GM06990 (cell line): ENCODE measurements around the gene TOB2.
A peak's percentile ranks its signal among the peaks of the same experiment; 100 is the strongest.
"Not testable (repeated sequence)": the region's sequence is repeated elsewhere in the genome, so short reads cannot be mapped to it uniquely, and the experiment has no call there.

Experiments
- DNase-seq: peaks from one replicate; pipeline ENCODE4 v3.0.0-alpha.2; 2011; ENCODE audit not compliant: insufficient read length; ENCODE audit errors: extremely low read depth
- H3K27me3 ChIP-seq: replicated peaks from 2 replicates; pipeline ENCODE4 v1.6.0; 2011; ENCODE audit warnings: low read length; ENCODE audit not compliant: control insufficient read depth, insufficient read depth
- H3K36me3 ChIP-seq: 2 replicates; pipeline ENCODE4 v1.5.1; 2011; ENCODE audit warnings: low read length; ENCODE audit not compliant: control insufficient read depth, insufficient read depth
- H3K4me3 ChIP-seq: replicated peaks from 2 replicates; pipeline ENCODE4 v1.5.1; 2011; ENCODE audit warnings: low read depth, mild to moderate bottlenecking, control low read depth, low read length
- TF ChIP-seq, protein P1 (sequence below): IDR thresholded peaks from 2 replicates; pipeline ENCODE4 v1.5.1; 2011; ENCODE audit warnings: low read length, control low read depth, mild to moderate bottlenecking, inconsistent platforms; ENCODE audit not compliant: insufficient read depth, poor library complexity, severe bottlenecking

Gene TOB2

GRCh38 chr22:41470886-41471285 lies 24.3 kb upstream of the TOB2 start:
- no peak for DNase-seq
- TF ChIP-seq, protein P1, sequence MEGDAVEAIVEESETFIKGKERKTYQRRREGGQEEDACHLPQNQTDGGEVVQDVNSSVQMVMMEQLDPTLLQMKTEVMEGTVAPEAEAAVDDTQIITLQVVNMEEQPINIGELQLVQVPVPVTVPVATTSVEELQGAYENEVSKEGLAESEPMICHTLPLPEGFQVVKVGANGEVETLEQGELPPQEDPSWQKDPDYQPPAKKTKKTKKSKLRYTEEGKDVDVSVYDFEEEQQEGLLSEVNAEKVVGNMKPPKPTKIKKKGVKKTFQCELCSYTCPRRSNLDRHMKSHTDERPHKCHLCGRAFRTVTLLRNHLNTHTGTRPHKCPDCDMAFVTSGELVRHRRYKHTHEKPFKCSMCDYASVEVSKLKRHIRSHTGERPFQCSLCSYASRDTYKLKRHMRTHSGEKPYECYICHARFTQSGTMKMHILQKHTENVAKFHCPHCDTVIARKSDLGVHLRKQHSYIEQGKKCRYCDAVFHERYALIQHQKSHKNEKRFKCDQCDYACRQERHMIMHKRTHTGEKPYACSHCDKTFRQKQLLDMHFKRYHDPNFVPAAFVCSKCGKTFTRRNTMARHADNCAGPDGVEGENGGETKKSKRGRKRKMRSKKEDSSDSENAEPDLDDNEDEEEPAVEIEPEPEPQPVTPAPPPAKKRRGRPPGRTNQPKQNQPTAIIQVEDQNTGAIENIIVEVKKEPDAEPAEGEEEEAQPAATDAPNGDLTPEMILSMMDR, result no peak
- Histone ChIP-seq H3K27me3 (no peaks in the 10 kb centered on the region), H3K4me3 (no peak overlapping the region), H3K36me3 (peaks cover 4% of the 10 kb centered on the region)

DNA sequence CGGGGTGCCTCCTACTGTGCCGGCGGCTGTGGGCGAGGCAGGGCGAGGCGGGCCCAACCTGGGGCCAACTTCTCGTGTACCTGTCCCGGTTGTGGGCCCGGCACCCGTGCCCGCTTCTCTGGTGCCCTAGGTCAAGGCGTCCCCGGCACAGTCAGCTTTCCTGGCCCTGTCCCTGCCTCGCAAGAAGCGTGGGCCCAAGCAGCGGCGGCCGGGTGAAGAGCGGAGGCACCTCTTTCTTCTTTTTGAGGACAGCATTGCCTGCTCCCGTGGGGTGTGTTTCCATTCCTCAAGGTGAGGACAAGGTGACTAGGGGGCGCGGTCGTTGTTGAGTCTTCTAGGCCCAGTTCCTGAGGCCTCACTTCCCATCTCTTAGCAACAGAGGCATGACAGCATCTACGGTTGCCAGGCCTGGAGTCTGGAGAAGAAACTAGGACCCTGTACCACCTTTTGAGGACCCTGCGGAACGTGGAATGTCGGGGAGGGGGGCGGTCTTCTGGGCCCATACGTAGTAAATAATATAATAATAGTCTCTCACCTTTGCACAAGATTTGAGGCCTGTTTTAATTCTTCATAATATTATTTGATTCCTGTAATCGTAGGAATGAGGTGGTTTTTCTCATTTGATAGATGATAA lies 22.7 kb upstream of the TOB2 start:
- Histone ChIP-seq H3K4me3 (peak overlapping the region; percentile 91), H3K36me3 (peaks cover 15% of the 10 kb centered on the region), H3K27me3 (no peaks in the 10 kb centered on the region)
- DNase-seq, result no peak
- TF ChIP-seq, protein P1, result no peak

DNA sequence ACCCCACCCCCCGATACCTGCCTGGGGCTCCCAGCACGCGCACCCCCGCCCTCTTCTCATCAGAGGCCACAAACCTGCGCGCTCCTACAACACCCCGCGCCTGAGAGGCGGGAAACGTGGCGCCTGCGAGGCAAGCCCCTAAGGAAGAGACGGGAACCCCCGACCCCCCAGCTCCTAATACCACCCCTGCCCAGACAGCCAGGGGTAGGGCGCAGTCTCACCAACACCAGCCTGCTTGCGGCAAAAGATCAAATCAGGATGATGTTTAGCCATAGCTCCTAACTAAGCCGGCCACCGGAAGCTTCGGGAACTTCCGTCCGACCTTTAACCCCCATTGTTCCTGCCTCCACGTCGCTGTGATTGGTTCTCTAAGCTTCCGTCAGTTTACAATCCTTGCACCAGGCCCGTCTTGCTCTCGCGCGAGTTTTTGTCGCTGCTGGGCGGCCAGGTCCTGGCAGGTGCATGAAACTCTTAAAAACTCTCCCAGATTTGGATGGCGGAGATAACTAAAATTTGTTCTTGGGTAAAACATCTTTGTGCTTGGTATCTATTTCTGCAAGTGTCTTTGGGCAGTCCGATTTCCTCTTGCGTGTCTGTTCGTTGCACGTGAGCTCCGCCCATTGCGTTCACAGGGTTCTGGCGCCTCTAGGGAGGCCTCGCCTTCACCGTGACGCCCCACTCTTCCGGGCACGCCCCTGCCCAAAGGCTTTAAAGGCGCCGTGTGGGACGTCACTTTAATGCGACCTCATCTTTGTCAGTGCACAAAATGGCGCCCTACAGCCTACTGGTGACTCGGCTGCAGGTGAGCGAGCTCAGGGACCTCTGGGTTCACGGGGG lies 22.0 kb upstream of the TOB2 start, which contains the start of the genes ACO2 and PHF5A:
TSS of gene ACO2 (plus strand) at position 737 of the 837 bp plus-strand sequence. CDS start at position 767, 30 bp downstream.
TSS of gene PHF5A (minus strand) at position 312 of the 837 bp plus-strand sequence. CDS start at position 273, 39 bp downstream.
- TF ChIP-seq, protein P1, result no peak
- H3K36me3 ChIP-seq, result peaks cover 17% of the 10 kb centered on the region
- peak within 1 kb of the TSS; percentile 91 for H3K4me3 ChIP-seq
- peak; percentile 94 for DNase-seq
- no peaks in the 10 kb centered on the region for H3K27me3 ChIP-seq

GRCh38 chr22:41461901-41462300 lies 15.3 kb upstream of the TOB2 start:
- no peak for DNase-seq
- Histone ChIP-seq H3K27me3 (no peaks in the 10 kb centered on the region), H3K36me3 (peaks cover 19% of the 10 kb centered on the region), H3K4me3 (no peak overlapping the region)
- TF ChIP-seq, protein P1, result no peak

DNA sequence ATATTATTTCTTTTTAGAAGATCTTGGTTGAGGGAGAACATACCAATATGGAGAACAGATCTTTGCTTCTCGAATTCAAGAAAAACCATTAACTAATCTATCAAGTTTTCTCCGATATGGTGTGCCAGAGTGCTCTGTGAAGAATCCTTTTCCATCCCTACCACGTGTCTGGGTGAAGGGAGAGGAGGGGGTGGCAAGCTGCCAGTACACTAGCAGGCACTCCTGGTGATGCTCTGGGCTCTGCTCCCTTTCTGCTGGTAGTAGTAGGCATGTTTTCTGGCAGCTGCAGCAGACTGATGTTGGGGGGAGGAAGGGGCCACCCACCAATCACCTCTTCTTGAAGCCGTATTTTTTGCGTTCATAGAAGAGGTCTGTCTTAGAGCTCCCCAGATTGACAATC lies 13.5 kb upstream of the TOB2 start:
- not testable (repeated sequence) for DNase-seq, H3K27me3 ChIP-seq, H3K4me3 ChIP-seq
- H3K36me3 ChIP-seq, result peaks cover 11% of the 10 kb centered on the region

- no peak overlapping the region for H3K4me3 ChIP-seq
- TF ChIP-seq, protein P1, result no peak
- H3K36me3 ChIP-seq, result peaks cover 7% of the 10 kb centered on the region
- DNase-seq, result no peak
- no peaks in the 10 kb centered on the region for H3K27me3 ChIP-seq
Measured at GRCh38 chr22:41459431-41459830, 12.8 kb upstream of the TOB2 start.
